Heart left ventricle (tissue), 13 donors: ENCODE results near the gene AGPAT2.

Experiments
- POLR2A ChIP-seq, 2 donors: fragments of 450-650 bp; IDR thresholded peaks; one replicate each; pipeline ENCODE4 v1.6.1; 2017; ENCODE audit warnings: antibody characterized with exemption in 2 of 2, mild to moderate bottlenecking in 2 of 2, moderate library complexity in 2 of 2
- TF ChIP-seq, protein P1 (sequence below), 12 donors: fragments of 200-600 bp; sonication (generic) in 4 of 12; IDR thresholded peaks; one replicate each; pipeline versions ENCODE4 v1.5.0 to v1.8.0; 2018 to 2022; ENCODE audit warnings: antibody characterized with exemption in 12 of 12, mild to moderate bottlenecking in 5 of 12
- donor health status: ischemic (EF 13 %, LVEDD 7.1; RV severe dilation, severe dysfunction).
- donor health status: DM: no; HTN: yes; CAD: no.
- donor health status: DM: no; HTN: no; CAD: no.
- donor health status: ischemic (EF 25% LVEDD 6.9; RV normal size, moderate dysfunction).
- donor health status: ischemic (EF 25% LVEDD 5.7; RV mildly dilated, moderate dysfunction).
- donor health status: ischemic (EF 35%, LVEDD 5.7; RV mildly dilated, moderate dysfunction).
- donor health status: nonischemic (EF 11% LVEDD 7.7; RV severe dilation, severe dysfunction).
- donor health status: DM: yes; HTN: yes; CAD: no.
- donor health status: PGD.
- donor health status: ischemic (EF 29% LVEDD 5.4; RV normal size, mild dysfunction).
- donor health status: nonischemic (EF 23%, LVEDD 6.1; RV moderate dilation, normal function).

GRCh38 chr9:136714893-136715274, 27.6 kb upstream of the AGPAT2 start:
- TF ChIP-seq, protein P1, sequence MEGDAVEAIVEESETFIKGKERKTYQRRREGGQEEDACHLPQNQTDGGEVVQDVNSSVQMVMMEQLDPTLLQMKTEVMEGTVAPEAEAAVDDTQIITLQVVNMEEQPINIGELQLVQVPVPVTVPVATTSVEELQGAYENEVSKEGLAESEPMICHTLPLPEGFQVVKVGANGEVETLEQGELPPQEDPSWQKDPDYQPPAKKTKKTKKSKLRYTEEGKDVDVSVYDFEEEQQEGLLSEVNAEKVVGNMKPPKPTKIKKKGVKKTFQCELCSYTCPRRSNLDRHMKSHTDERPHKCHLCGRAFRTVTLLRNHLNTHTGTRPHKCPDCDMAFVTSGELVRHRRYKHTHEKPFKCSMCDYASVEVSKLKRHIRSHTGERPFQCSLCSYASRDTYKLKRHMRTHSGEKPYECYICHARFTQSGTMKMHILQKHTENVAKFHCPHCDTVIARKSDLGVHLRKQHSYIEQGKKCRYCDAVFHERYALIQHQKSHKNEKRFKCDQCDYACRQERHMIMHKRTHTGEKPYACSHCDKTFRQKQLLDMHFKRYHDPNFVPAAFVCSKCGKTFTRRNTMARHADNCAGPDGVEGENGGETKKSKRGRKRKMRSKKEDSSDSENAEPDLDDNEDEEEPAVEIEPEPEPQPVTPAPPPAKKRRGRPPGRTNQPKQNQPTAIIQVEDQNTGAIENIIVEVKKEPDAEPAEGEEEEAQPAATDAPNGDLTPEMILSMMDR (IDR thresholded peaks at IDR 0.05): no peak
- TF ChIP-seq POLR2A (IDR thresholded peaks at IDR 0.05): no peak
